GM12878 (cell line): ENCODE measurements around the gene SORT1. TPM values are rescaled to one million over a fixed set of nuclear protein-coding genes. Genes with fewer than 3 reads are reported as not detected.

Experiments used
- CBX3 ChIP-seq: fragments of 200-600 bp; sonication (generic); IDR thresholded peaks from 2 replicates; pipeline ENCODE4 v1.6.1; 2016; ENCODE audit warnings: low read depth, borderline replicate concordance
- EZH2 ChIP-seq: IDR thresholded peaks from 2 replicates; pipeline ENCODE4 v1.6.1; 2012; ENCODE audit warnings: low read depth, mild to moderate bottlenecking, control low read depth, inconsistent platforms, low read length, borderline replicate concordance; ENCODE audit not compliant: control insufficient read depth
- MEF2B ChIP-seq: fragments of 450-650 bp; IDR thresholded peaks from 2 replicates; pipeline ENCODE4 v1.6.1; 2018; ENCODE audit warnings: mild to moderate bottlenecking, moderate library complexity; ENCODE audit not compliant: partially characterized antibody, poor library complexity, severe bottlenecking
- MTA3 ChIP-seq: IDR thresholded peaks from 2 replicates; pipeline ENCODE4 v1.6.1; 2012; ENCODE audit warnings: low read length, inconsistent platforms, borderline replicate concordance
- RELB ChIP-seq: fragments of 450-650 bp; IDR thresholded peaks from 2 replicates; pipeline ENCODE4 v1.6.1; 2017; ENCODE audit warnings: low read depth, mild to moderate bottlenecking, moderate library complexity
- SKIL ChIP-seq: fragments of 450-650 bp; IDR thresholded peaks from 2 replicates; pipeline ENCODE4 v1.6.1; 2017; ENCODE audit warnings: mild to moderate bottlenecking, low read depth, inconsistent platforms; ENCODE audit not compliant: poor library complexity, severe bottlenecking
- SMAD5 ChIP-seq: IDR thresholded peaks from 2 replicates; pipeline ENCODE4 v1.6.1; 2016; ENCODE audit warnings: antibody characterized with exemption, low read depth
- SMC3 ChIP-seq: IDR thresholded peaks from 2 replicates; pipeline ENCODE4 v1.6.1; 2011; ENCODE audit warnings: low read length, improper control_type of control experiment, borderline replicate concordance
- TCF3 ChIP-seq: IDR thresholded peaks from 2 replicates; pipeline ENCODE4 v1.6.1; 2012; ENCODE audit warnings: low read depth, mild to moderate bottlenecking, low read length, borderline replicate concordance; ENCODE audit not compliant: insufficient read depth
- ZNF592 ChIP-seq: fragments of 450-650 bp; IDR thresholded peaks from 2 replicates; pipeline ENCODE4 v1.6.1; 2017; ENCODE audit warnings: mild to moderate bottlenecking, moderate library complexity
- polyA plus RNA-seq, 11 experiments: library from polyadenylated mRNA; depleted of rRNA in 4 of 11; unstranded in 6 of 11; stranded (reverse) in 5 of 11; fragments of >200 nt; fragmentation: Nextera tagmentation in 4 of 11; fragmentation: Illumina TruSeq in 1 of 11; extraction: Ambion mirVana in 4 of 11; extraction: Trizol in 1 of 11; gene quantifications; 1 replicate in 1 of 11; 2 replicates in 10 of 11; pipeline versions ENCODE4 v1.2.1 to v1.2.3, GENCODE V29; 2011 to 2016; ENCODE audit warnings: inconsistent platforms in 2 of 11, missing spikeins in 2 of 11, low read depth in 1 of 11
- total RNA-seq, 4 experiments: library from RNA; depleted of rRNA in 3 of 4; stranded (reverse); fragments of >200 nt in 3 of 4; fragmentation: Illumina TruSeq in 1 of 4; extraction: Trizol in 1 of 4; gene quantifications; 2 replicates each; pipeline versions ENCODE4 v1.2.1 to v1.2.3, GENCODE V29; 2013 to 2021

SORT1 gene
- total and polyA plus RNA-seq, 10 of the 15 experiments (the other 5 are each of a cell fraction or from before 2014, with no cell fraction given), result 0.06 to 1.9 (median 0.33) TPM; not detected in 1

DNA sequence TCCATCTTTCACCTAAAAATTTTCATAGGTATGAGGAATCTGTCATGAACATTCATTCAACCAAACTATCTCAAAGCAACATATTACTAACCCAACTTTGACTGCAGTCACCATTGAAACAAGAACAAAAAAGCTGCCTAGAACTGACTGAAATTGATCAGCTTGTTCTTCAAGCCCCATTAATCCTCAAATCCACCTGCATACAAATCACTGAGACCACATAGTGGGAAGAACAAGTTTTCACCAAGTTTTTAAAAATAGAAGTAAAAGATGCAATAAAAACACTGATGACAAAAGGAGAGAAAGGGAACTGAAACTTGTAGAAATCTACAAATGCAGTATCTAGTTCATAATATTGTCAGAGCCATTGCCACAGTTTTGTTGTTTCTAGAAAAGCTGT lies 6.1 kb downstream of the SORT1 start (continued):
- TF ChIP-seq ZNF592 (no peak), CBX3 (no peak), SKIL (peak; percentile 81), MEF2B (peak; percentile 86), TCF3 (no peak), MTA3 (peak; percentile 68; the same call in 1 of the 2 replicates), SMC3 (no peak), SMAD5 (no peak), RELB (peak; percentile 89; the same call in 1 of the 2 replicates), EZH2 (no peak)
- TF ChIP-seq, all 136 proteins: peak for 39
